HEK293 (cell line): Measurements from ENCODE around the gene RPS6KA2.

Experiments
- BCL11A ChIP-seq: fragments of 450-650 bp; formaldehyde crosslinking; IDR thresholded peaks from 2 replicates; pipeline ENCODE4 v1.5.1; 2016; ENCODE audit warnings: low read depth, missing biosample characterization, missing genetic modification characterization
- EGR2 ChIP-seq: fragments of 450-650 bp; formaldehyde crosslinking; IDR thresholded peaks from 2 replicates; pipeline ENCODE4 v1.5.1; 2016; ENCODE audit warnings: low read depth, missing biosample characterization, missing genetic modification characterization
- FEZF1 ChIP-seq: fragments of 450-650 bp; formaldehyde crosslinking; IDR thresholded peaks from 2 replicates; pipeline ENCODE4 v1.5.1; 2016; ENCODE audit warnings: missing biosample characterization, missing genetic modification characterization
- GLIS2 ChIP-seq: fragments of 450-650 bp; formaldehyde crosslinking; IDR thresholded peaks from 2 replicates; pipeline ENCODE4 v1.5.1; 2016; ENCODE audit warnings: missing biosample characterization, missing genetic modification characterization
- HOXA7 ChIP-seq: sonication (generic); formaldehyde crosslinking; IDR thresholded peaks from 2 replicates; pipeline ENCODE4 v1.8.1; 2022; ENCODE audit warnings: missing genetic modification reagents, borderline replicate concordance
- HOXC10 ChIP-seq: sonication (generic); formaldehyde crosslinking; IDR thresholded peaks from 2 replicates; pipeline ENCODE4 v1.8.1; 2023; ENCODE audit warnings: mild to moderate bottlenecking, missing genetic modification reagents
- KLF9 ChIP-seq: fragments of 450-650 bp; formaldehyde crosslinking; IDR thresholded peaks from 2 replicates; pipeline ENCODE4 v1.5.1; 2016; ENCODE audit warnings: missing biosample characterization, missing genetic modification characterization, low read depth
- PRDM1 ChIP-seq: fragments of 450-650 bp; formaldehyde crosslinking; IDR thresholded peaks from 2 replicates; pipeline ENCODE4; 2016; ENCODE audit warnings: missing biosample characterization, missing genetic modification characterization
- SALL2 ChIP-seq: fragments of 450-650 bp; formaldehyde crosslinking; IDR thresholded peaks from 2 replicates; pipeline ENCODE4 v1.5.0; 2017; ENCODE audit warnings: missing biosample characterization, mild to moderate bottlenecking, missing genetic modification characterization, borderline replicate concordance
- SP7 ChIP-seq: fragments of 450-650 bp; formaldehyde crosslinking; IDR thresholded peaks from 2 replicates; pipeline ENCODE4 v1.5.1; 2016; ENCODE audit warnings: missing biosample characterization, missing genetic modification characterization
- TRIM28 ChIP-seq: IDR thresholded peaks from 2 replicates; pipeline ENCODE4 v1.6.1; 2011; ENCODE audit warnings: low read length, control low read depth, borderline replicate concordance
- ZBTB48 ChIP-seq: fragments of 450-650 bp; formaldehyde crosslinking; IDR thresholded peaks from 2 replicates; pipeline ENCODE4 v1.5.1; 2016; ENCODE audit warnings: missing biosample characterization, missing genetic modification characterization
- ZFHX2 ChIP-seq: fragments of 450-650 bp; formaldehyde crosslinking; conservative IDR thresholded peaks from 2 replicates; pipeline ENCODE4 v1.5.1; 2016; ENCODE audit warnings: missing biosample characterization, missing genetic modification characterization
- ZNF121 ChIP-seq: fragments of 450-650 bp; formaldehyde crosslinking; IDR thresholded peaks from 2 replicates; pipeline ENCODE4 v1.5.1; 2016; ENCODE audit warnings: missing biosample characterization, missing genetic modification characterization
- ZNF157 ChIP-seq: fragments of 450-650 bp; formaldehyde crosslinking; IDR thresholded peaks from 2 replicates; pipeline ENCODE4 v1.5.1; 2016; ENCODE audit warnings: missing biosample characterization, missing genetic modification characterization
- ZNF19 ChIP-seq: fragments of 450-650 bp; formaldehyde crosslinking; IDR thresholded peaks from 2 replicates; pipeline ENCODE4; 2016; ENCODE audit warnings: missing biosample characterization, missing genetic modification characterization, low read depth
- ZNF341 ChIP-seq: fragments of 450-650 bp; formaldehyde crosslinking; IDR thresholded peaks from 2 replicates; pipeline ENCODE4; 2016; ENCODE audit warnings: low read depth, missing biosample characterization, missing genetic modification characterization
- ZNF404 ChIP-seq: fragments of 450-650 bp; formaldehyde crosslinking; IDR thresholded peaks from 2 replicates; pipeline ENCODE4 v1.5.1; 2017; ENCODE audit warnings: missing biosample characterization, missing genetic modification characterization
- ZNF473 ChIP-seq: fragments of 450-650 bp; formaldehyde crosslinking; IDR thresholded peaks from 2 replicates; pipeline ENCODE4 v1.5.1; 2017; ENCODE audit warnings: missing biosample characterization, missing genetic modification characterization
- ZNF501 ChIP-seq: fragments of 450-650 bp; formaldehyde crosslinking; IDR thresholded peaks from 2 replicates; pipeline ENCODE4 v1.5.1; 2016; ENCODE audit warnings: missing biosample characterization, missing genetic modification characterization
- ZNF600 ChIP-seq: fragments of 450-650 bp; formaldehyde crosslinking; IDR thresholded peaks from 2 replicates; pipeline ENCODE4 v1.5.1; 2016; ENCODE audit warnings: missing biosample characterization, missing genetic modification characterization
- ZNF621 ChIP-seq: fragments of 450-650 bp; formaldehyde crosslinking; IDR thresholded peaks from 2 replicates; pipeline ENCODE4 v1.5.1; 2017; ENCODE audit warnings: missing biosample characterization, missing genetic modification characterization
- ZNF701 ChIP-seq: fragments of 450-650 bp; formaldehyde crosslinking; IDR thresholded peaks from 2 replicates; pipeline ENCODE4 v1.5.1; 2016; ENCODE audit warnings: missing biosample characterization, missing genetic modification characterization
- ZNF792 ChIP-seq: fragments of 450-650 bp; formaldehyde crosslinking; IDR thresholded peaks from 2 replicates; pipeline ENCODE4 v1.5.1; 2016; ENCODE audit warnings: missing biosample characterization, missing genetic modification characterization
- ZNF830 ChIP-seq: fragments of 450-650 bp; IDR thresholded peaks from 2 replicates; pipeline ENCODE4 v1.5.0; 2018; ENCODE audit warnings: missing biosample characterization, missing genetic modification characterization, low read depth, mild to moderate bottlenecking, moderate library complexity
- ZSCAN30 ChIP-seq: fragments of 450-650 bp; IDR thresholded peaks from 2 replicates; pipeline ENCODE4 v1.5.1; 2018; ENCODE audit warnings: missing biosample characterization, mild to moderate bottlenecking, missing genetic modification characterization, moderate library complexity
- TF ChIP-seq, protein P1 (sequence below): fragments of 450-650 bp; IDR thresholded peaks from 2 replicates; pipeline ENCODE4 v1.5.1; 2018; ENCODE audit warnings: missing biosample characterization, mild to moderate bottlenecking, missing genetic modification characterization
- TF ChIP-seq, protein P2 (sequence below): fragments of 450-650 bp; formaldehyde crosslinking; IDR thresholded peaks from 2 replicates; pipeline ENCODE4 v1.5.0; 2017; ENCODE audit warnings: missing biosample characterization, missing genetic modification characterization, borderline replicate concordance
- TF ChIP-seq, protein P3 (sequence below): fragments of 450-650 bp; formaldehyde crosslinking; IDR thresholded peaks from 2 replicates; pipeline ENCODE4 v1.5.1; 2016; ENCODE audit warnings: missing biosample characterization, missing genetic modification characterization, borderline replicate concordance
- TF ChIP-seq, protein P4 (sequence below): fragments of 450-650 bp; formaldehyde crosslinking; IDR thresholded peaks from 2 replicates; pipeline ENCODE4 v1.5.1; 2016; ENCODE audit warnings: missing biosample characterization, missing genetic modification characterization
- TF ChIP-seq, protein P5 (sequence below): fragments of 450-650 bp; formaldehyde crosslinking; IDR thresholded peaks from 2 replicates; pipeline ENCODE4 v1.5.1; 2016; ENCODE audit warnings: missing biosample characterization, missing genetic modification characterization

The RPS6KA2 gene

DNA sequence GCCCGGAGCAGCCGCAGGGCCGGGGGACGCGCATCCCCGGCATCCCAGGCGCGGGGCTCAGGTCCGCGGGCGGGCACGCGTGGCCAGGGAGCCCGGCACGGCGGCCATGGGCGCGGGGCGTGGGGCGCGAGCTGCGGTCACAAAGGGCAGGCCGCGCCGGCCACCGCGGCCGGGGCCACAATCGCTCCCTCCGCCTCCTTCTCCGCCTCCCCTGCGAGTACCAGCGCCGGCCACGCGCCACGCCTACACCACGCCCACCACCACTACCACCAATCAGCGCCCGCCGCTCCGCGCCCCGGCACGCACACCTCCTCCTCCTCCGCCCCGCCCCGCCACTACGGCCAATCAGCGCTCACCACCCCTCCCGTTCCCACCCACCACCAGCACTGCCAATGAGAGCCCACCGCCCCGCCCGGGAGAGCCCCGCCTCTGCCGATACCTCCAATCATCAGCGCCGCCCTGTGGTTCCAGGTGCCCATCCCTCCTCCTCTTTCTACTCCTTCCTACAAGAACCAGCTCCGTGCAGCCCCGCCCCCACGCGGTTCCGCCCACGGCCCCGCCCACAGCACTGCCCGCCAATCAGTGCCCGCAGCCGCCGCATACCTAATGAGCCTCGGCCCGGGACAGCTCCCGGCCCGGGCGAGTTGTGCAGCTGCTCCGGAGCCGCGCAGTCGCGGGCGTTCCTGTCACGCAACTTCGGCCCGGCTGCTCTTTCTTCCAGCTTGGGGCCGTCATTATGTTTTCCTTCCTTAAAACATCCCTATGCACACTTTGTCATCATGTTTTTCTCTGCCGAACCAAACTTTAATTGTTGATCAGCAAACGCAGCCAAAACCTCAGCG lies at the start of gene RPS6KA2 (continued):
- TF ChIP-seq, protein P1, sequence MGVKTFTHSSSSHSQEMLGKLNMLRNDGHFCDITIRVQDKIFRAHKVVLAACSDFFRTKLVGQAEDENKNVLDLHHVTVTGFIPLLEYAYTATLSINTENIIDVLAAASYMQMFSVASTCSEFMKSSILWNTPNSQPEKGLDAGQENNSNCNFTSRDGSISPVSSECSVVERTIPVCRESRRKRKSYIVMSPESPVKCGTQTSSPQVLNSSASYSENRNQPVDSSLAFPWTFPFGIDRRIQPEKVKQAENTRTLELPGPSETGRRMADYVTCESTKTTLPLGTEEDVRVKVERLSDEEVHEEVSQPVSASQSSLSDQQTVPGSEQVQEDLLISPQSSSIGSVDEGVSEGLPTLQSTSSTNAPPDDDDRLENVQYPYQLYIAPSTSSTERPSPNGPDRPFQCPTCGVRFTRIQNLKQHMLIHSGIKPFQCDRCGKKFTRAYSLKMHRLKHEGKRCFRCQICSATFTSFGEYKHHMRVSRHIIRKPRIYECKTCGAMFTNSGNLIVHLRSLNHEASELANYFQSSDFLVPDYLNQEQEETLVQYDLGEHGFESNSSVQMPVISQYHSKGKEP (tag by site-specific recombination), result no peak
- TF ChIP-seq TRIM28, result no peak
- no peak; the same call in 1 of the 2 replicates for TF ChIP-seq ZNF341
- no peak for TF ChIP-seq ZNF501 (tag by site-specific recombination)
- no peak; the same call in 1 of the 2 replicates for TF ChIP-seq FEZF1 (tag by site-specific recombination)
- no peak; the same call in 1 of the 2 replicates for TF ChIP-seq GLIS2
- TF ChIP-seq ZNF701 (tag by site-specific recombination), result no peak
- TF ChIP-seq ZNF157 (tag by site-specific recombination), result no peak
- TF ChIP-seq ZNF600 (tag by site-specific recombination), result peak; percentile 98
- peak; percentile 97 for TF ChIP-seq KLF9 (tag by site-specific recombination)
- TF ChIP-seq PRDM1 (tag by site-specific recombination), result no peak
- TF ChIP-seq ZSCAN30, result no peak
- TF ChIP-seq EGR2 (tag by site-specific recombination), result peak; percentile 96
- TF ChIP-seq, protein P2, sequence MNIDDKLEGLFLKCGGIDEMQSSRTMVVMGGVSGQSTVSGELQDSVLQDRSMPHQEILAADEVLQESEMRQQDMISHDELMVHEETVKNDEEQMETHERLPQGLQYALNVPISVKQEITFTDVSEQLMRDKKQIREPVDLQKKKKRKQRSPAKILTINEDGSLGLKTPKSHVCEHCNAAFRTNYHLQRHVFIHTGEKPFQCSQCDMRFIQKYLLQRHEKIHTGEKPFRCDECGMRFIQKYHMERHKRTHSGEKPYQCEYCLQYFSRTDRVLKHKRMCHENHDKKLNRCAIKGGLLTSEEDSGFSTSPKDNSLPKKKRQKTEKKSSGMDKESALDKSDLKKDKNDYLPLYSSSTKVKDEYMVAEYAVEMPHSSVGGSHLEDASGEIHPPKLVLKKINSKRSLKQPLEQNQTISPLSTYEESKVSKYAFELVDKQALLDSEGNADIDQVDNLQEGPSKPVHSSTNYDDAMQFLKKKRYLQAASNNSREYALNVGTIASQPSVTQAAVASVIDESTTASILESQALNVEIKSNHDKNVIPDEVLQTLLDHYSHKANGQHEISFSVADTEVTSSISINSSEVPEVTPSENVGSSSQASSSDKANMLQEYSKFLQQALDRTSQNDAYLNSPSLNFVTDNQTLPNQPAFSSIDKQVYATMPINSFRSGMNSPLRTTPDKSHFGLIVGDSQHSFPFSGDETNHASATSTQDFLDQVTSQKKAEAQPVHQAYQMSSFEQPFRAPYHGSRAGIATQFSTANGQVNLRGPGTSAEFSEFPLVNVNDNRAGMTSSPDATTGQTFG (tag by site-specific recombination), result no peak
- TF ChIP-seq ZNF404 (tag by site-specific recombination), result no peak
- TF ChIP-seq HOXA7, result no peak
- peak; percentile 97 for TF ChIP-seq ZFHX2 (tag by site-specific recombination)
- TF ChIP-seq, protein P3, sequence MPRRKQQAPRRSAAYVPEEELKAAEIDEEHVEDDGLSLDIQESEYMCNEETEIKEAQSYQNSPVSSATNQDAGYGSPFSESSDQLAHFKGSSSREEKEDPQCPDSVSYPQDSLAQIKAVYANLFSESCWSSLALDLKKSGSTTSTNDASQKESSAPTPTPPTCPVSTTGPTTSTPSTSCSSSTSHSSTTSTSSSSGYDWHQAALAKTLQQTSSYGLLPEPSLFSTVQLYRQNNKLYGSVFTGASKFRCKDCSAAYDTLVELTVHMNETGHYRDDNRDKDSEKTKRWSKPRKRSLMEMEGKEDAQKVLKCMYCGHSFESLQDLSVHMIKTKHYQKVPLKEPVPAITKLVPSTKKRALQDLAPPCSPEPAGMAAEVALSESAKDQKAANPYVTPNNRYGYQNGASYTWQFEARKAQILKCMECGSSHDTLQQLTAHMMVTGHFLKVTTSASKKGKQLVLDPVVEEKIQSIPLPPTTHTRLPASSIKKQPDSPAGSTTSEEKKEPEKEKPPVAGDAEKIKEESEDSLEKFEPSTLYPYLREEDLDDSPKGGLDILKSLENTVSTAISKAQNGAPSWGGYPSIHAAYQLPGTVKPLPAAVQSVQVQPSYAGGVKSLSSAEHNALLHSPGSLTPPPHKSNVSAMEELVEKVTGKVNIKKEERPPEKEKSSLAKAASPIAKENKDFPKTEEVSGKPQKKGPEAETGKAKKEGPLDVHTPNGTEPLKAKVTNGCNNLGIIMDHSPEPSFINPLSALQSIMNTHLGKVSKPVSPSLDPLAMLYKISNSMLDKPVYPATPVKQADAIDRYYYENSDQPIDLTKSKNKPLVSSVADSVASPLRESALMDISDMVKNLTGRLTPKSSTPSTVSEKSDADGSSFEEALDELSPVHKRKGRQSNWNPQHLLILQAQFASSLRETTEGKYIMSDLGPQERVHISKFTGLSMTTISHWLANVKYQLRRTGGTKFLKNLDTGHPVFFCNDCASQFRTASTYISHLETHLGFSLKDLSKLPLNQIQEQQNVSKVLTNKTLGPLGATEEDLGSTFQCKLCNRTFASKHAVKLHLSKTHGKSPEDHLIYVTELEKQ (tag by site-specific recombination), result no peak
- TF ChIP-seq, protein P4, sequence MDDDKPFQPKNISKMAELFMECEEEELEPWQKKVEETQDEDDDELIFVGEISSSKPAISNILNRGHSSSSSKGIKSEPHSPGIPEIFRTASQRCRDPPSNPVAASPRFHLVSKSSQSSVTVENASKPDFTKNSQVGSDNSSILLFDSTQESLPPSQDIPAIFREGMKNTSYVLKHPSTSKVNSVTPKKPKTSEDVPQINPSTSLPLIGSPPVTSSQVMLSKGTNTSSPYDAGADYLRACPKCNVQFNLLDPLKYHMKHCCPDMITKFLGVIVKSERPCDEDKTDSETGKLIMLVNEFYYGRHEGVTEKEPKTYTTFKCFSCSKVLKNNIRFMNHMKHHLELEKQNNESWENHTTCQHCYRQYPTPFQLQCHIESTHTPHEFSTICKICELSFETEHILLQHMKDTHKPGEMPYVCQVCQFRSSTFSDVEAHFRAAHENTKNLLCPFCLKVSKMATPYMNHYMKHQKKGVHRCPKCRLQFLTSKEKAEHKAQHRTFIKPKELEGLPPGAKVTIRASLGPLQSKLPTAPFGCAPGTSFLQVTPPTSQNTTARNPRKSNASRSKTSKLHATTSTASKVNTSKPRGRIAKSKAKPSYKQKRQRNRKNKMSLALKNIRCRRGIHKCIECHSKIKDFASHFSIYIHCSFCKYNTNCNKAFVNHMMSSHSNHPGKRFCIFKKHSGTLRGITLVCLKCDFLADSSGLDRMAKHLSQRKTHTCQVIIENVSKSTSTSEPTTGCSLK (tag by site-specific recombination), result no peak
- TF ChIP-seq ZBTB48 (tag by site-specific recombination), result 0 out of 2 replicates have a peak, but pooled peaks have one; percentile 25
- TF ChIP-seq ZNF621 (tag by site-specific recombination), result no peak
- TF ChIP-seq, protein P5, sequence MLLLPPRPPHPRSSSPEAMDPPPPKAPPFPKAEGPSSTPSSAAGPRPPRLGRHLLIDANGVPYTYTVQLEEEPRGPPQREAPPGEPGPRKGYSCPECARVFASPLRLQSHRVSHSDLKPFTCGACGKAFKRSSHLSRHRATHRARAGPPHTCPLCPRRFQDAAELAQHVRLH (tag by site-specific recombination), result no peak
- TF ChIP-seq ZNF473, result no peak
- peak; percentile 58 for TF ChIP-seq SP7 (tag by site-specific recombination)
- TF ChIP-seq ZNF121 (tag by site-specific recombination), result no peak
- no peak for TF ChIP-seq HOXC10 (CRISPR knock-in tag)
- TF ChIP-seq ZNF792 (tag by site-specific recombination), result no peak
- TF ChIP-seq BCL11A (tag by site-specific recombination), result no peak
- TF ChIP-seq SALL2 (tag by site-specific recombination), result no peak
- TF ChIP-seq ZNF19 (tag by site-specific recombination), result no peak
- no peak for TF ChIP-seq ZNF830 (tag by site-specific recombination)
